Mesendoderm (in vitro differentiated cells): ENCODE measurements around the gene CADM2.

ENCODE experiments used
- DNase-seq: peaks from one replicate; pipeline ENCODE4 v3.0.0; 2013
- H2AK5ac ChIP-seq: 2 replicates; pipeline ENCODE4 v1.6.1; 2013; ENCODE audit warnings: low read length, inconsistent platforms
- H2BK120ac ChIP-seq: 2 replicates; pipeline ENCODE4 v1.6.1; 2013; ENCODE audit warnings: low read depth, mild to moderate bottlenecking, low read length, moderate library complexity, mixed read lengths
- H2BK15ac ChIP-seq: replicated peaks from 2 replicates; pipeline ENCODE4 v1.6.1; 2013; ENCODE audit warnings: low read depth, mild to moderate bottlenecking, moderate library complexity
- H2BK5ac ChIP-seq: 2 replicates; pipeline ENCODE4 v1.6.1; 2013; ENCODE audit warnings: low read length, inconsistent platforms
- H3K18ac ChIP-seq: 2 replicates; pipeline ENCODE4 v1.6.1; 2013; ENCODE audit warnings: mild to moderate bottlenecking, low read length, mixed read lengths
- H3K23ac ChIP-seq: one replicate; pipeline ENCODE4 v1.6.1; 2013; ENCODE audit warnings: low read length
- H3K27ac ChIP-seq: 2 replicates; pipeline ENCODE4 v1.5.1; 2013; ENCODE audit warnings: low read depth, mild to moderate bottlenecking, inconsistent platforms, low read length, moderate library complexity
- H3K27me3 ChIP-seq: 2 replicates; pipeline ENCODE4 v1.6.1; 2013; ENCODE audit warnings: low read length, control low read depth, mild to moderate bottlenecking, inconsistent platforms; ENCODE audit not compliant: insufficient read depth, poor library complexity
- H3K36me3 ChIP-seq: 2 replicates; pipeline ENCODE4 v1.6.1; 2013; ENCODE audit warnings: low read length, inconsistent platforms; ENCODE audit not compliant: control insufficient read depth, insufficient read depth
- H3K4ac ChIP-seq: one replicate; pipeline ENCODE4 v1.6.1; 2013; ENCODE audit warnings: low read depth, mild to moderate bottlenecking, low read length, moderate library complexity
- H3K4me1 ChIP-seq: 2 replicates; pipeline ENCODE4 v1.6.1; 2013; ENCODE audit warnings: low read depth, low read length, inconsistent platforms; ENCODE audit not compliant: control insufficient read depth
- H3K4me2 ChIP-seq: 2 replicates; pipeline ENCODE4 v1.6.1; 2013; ENCODE audit warnings: low read length
- H3K4me3 ChIP-seq: 2 replicates; pipeline ENCODE4 v1.5.1; 2013; ENCODE audit warnings: mild to moderate bottlenecking, low read length
- H3K56ac ChIP-seq: one replicate; pipeline ENCODE4 v1.6.1; 2013; ENCODE audit warnings: low read length
- H3K79me1 ChIP-seq: 2 replicates; pipeline ENCODE4 v1.6.1; 2013; ENCODE audit warnings: low read length, inconsistent platforms
- H3K79me2 ChIP-seq: 2 replicates; pipeline ENCODE4 v1.6.1; 2013; ENCODE audit warnings: mild to moderate bottlenecking, low read length; ENCODE audit not compliant: control insufficient read depth, insufficient read depth
- H3K9ac ChIP-seq: 2 replicates; pipeline ENCODE4 v1.6.1; 2013; ENCODE audit warnings: low read length, inconsistent platforms
- H4K5ac ChIP-seq: one replicate; pipeline ENCODE4 v1.6.1; 2013; ENCODE audit warnings: low read length
- H4K8ac ChIP-seq: one replicate; pipeline ENCODE4 v1.6.1; 2013; ENCODE audit warnings: low read depth, mild to moderate bottlenecking, control low read depth, low read length, moderate library complexity
- WGBS: extraction: QIAGEN DNeasy Blood & Tissue Kit; methylation state at CpG from one replicate; pipeline ENCODE4 v1.1.7; 2013; ENCODE audit warnings: low lambda C conversion rate, missing lambda C conversion rate; ENCODE audit not compliant: insufficient coverage; ENCODE audit errors: extremely low coverage; 5-methylcytosine and 5-hydroxymethylcytosine counted together

CADM2 gene

DNA sequence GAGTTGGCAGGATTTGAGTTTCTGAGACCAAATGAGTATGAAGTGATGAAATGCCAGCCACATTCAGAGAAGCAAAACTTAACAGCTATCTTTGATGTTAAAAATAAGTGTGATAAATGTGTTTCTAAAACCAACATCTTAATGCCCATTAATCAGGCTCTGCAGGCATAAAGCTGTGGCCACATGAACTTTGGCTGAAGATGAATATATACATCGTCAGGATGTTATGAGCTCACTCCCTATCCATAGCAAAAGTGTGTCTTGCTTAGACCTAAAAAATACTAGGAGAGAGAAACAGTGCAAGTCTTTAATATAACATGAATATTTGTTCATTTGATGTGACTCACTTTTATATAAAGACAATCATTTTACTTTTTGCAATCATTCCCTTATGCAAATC lies 218.0 kb downstream of the CADM2 start:
- Histone ChIP-seq H3K4me2 (no peak overlapping the region), H4K8ac (no peak overlapping the region), H3K4ac (no peak overlapping the region), H3K18ac (no peak overlapping the region), H2AK5ac (no peak overlapping the region), H2BK120ac (no peak overlapping the region), H4K5ac (no peak overlapping the region), H3K4me3 (no peak overlapping the region), H3K79me1 (no peaks in the 10 kb centered on the region), H3K27me3 (no peaks in the 10 kb centered on the region), H3K9ac (no peak overlapping the region), H2BK5ac (no peak overlapping the region), H3K56ac (no peak overlapping the region), H2BK15ac (no peak overlapping the region), H3K23ac (no peak overlapping the region), H3K79me2 (no peaks in the 10 kb centered on the region), H3K4me1 (no peaks in the 10 kb centered on the region), H3K27ac (no peak overlapping the region), H3K36me3 (no peaks in the 10 kb centered on the region)
- WGBS, result no CpG with 5 or more reads among the region's 1 CpG
- DNase-seq, result no peak

DNA sequence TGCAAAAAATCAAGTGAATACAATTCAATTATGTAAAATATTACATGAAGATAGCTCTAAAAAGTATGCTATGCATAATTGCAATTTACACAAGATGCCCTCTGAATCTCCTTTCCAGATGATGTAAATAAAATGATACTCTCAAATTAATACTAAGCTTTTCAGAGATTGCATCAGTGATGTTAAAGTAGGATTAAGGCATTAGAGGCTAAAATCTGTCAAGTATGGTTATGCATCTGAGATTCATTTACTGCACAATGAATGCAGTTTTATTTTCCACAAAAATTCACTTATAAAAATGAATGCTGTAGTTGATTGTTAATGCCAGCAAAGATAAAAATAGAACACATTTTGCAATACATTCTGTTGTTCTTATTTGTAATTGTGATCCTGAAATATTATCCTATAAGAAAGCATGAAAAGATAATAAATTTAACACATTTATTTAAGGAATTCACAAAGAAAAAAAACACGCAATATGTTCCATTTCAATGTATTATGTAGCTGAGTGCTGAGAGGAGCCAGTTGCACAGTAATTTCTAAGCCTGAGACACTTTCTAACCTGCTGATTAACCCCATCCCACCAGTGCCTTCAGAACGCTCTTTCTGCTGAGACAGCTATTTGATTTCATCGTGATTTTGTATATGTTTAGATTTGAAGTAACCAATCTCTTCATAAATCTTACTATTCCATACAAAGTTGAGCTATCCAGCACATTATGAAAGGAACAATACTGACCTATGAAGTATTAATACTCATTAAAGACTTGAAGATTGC lies 224.4 kb downstream of the CADM2 start:
- no peak overlapping the region for H3K4me2 ChIP-seq
- H3K56ac ChIP-seq, result no peak overlapping the region
- H2BK15ac ChIP-seq, result no peak overlapping the region
- no peak overlapping the region for H2BK5ac ChIP-seq
- H3K23ac ChIP-seq, result no peak overlapping the region
- H2BK120ac ChIP-seq, result no peak overlapping the region
- no peak overlapping the region for H3K27ac ChIP-seq
- no peaks in the 10 kb centered on the region for H3K4me1 ChIP-seq
- no peak for DNase-seq
- H3K9ac ChIP-seq, result no peak overlapping the region
- H3K4me3 ChIP-seq, result no peak overlapping the region
- no peak overlapping the region for H3K4ac ChIP-seq
- no peaks in the 10 kb centered on the region for H3K27me3 ChIP-seq
- no peaks in the 10 kb centered on the region for H3K36me3 ChIP-seq
- no peak overlapping the region for H4K5ac ChIP-seq
- no peak overlapping the region for H2AK5ac ChIP-seq
- no peaks in the 10 kb centered on the region for H3K79me1 ChIP-seq
- H3K18ac ChIP-seq, result no peak overlapping the region
- H3K79me2 ChIP-seq, result no peaks in the 10 kb centered on the region
- no peak overlapping the region for H4K8ac ChIP-seq
- WGBS, result no CpG with 5 or more reads among the region's 3 CpGs

DNA sequence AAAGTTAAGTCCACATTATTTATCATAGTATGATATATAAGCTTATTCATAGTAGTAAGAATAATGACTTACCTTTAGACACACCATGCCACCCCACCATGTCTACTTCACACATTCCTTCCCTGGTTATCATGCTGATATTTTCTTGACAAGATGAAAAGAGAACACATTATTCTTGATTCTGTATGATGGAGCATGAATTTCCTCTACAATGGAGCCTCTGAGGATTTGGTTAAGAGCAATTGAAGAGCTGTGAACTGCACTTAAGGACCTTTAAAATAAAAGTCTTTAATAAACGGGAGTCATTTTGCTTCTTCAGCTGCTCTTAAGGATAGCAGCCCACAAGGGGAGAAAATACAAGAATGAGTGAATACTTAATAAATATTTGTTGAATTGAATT lies 226.7 kb downstream of the CADM2 start:
- DNase-seq, result no peak
- Histone ChIP-seq H2BK5ac (no peak overlapping the region), H3K79me2 (no peaks in the 10 kb centered on the region), H2BK15ac (no peak overlapping the region), H2BK120ac (no peak overlapping the region), H3K27me3 (no peaks in the 10 kb centered on the region), H3K9ac (no peak overlapping the region), H3K23ac (no peak overlapping the region), H3K18ac (no peak overlapping the region), H2AK5ac (no peak overlapping the region), H3K36me3 (no peaks in the 10 kb centered on the region), H3K4ac (no peak overlapping the region), H3K4me3 (no peak overlapping the region), H3K27ac (no peak overlapping the region), H3K4me1 (no peaks in the 10 kb centered on the region), H3K56ac (no peak overlapping the region), H4K5ac (no peak overlapping the region), H4K8ac (no peak overlapping the region), H3K79me1 (no peaks in the 10 kb centered on the region), H3K4me2 (no peak overlapping the region)
- WGBS, result no CpG with 5 or more reads among the region's 1 CpG

DNA sequence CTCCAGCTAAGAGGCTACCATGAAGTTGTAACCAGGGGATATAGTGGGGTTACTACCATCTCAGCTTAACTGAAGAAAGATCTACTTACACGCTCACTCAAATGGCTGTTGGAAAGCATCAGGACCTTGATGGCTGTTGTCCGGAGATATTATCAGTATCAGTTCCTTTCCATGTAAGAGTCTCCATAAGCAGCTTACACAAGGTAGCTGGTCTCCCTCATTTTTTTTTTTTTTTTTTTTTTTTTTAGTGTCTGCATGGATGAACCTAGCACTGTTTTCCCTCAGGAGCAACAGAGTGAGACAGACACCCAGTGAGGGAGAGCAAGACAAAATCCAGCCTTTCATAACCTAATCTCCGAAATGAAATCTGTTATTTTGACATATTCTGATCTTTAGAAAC lies 230.9 kb downstream of the CADM2 start:
- no peak overlapping the region for H3K18ac ChIP-seq

DNA sequence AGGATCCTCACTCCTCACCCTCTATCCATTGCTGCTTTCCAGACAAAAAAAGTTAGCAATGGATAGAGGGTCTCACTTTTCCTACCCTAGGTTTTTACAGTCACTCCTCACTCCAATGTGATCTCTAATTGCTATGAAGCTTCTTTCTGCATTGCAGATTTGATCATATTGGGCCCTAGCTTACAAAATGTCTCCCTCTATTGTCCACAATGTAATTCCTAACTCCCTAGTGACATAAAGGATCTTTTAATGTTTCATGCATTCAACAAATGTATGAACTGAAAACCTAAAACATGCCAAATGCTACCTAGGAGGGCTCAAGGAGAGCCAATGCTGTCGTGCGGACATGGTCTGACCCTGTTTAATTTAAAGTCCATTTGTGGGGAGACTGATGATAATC lies 234.8 kb downstream of the CADM2 start:
- H3K36me3 ChIP-seq, result no peaks in the 10 kb centered on the region
- no peaks in the 10 kb centered on the region for H3K79me2 ChIP-seq
- no peak overlapping the region for H3K4me2 ChIP-seq
- H2BK5ac ChIP-seq, result no peak overlapping the region
- no peak overlapping the region for H3K4ac ChIP-seq
- no peak overlapping the region for H2BK120ac ChIP-seq
- H4K8ac ChIP-seq, result no peak overlapping the region
- H3K9ac ChIP-seq, result no peak overlapping the region
- no peak overlapping the region for H3K56ac ChIP-seq
- H3K23ac ChIP-seq, result no peak overlapping the region
- H4K5ac ChIP-seq, result no peak overlapping the region
- H3K18ac ChIP-seq, result no peak overlapping the region
- no peak overlapping the region for H3K4me3 ChIP-seq
- no peaks in the 10 kb centered on the region for H3K27me3 ChIP-seq
- H3K79me1 ChIP-seq, result no peaks in the 10 kb centered on the region
- H3K27ac ChIP-seq, result no peak overlapping the region
- no peak overlapping the region for H2BK15ac ChIP-seq
- whole genome bisulfite sequencing, result no CpG with 5 or more reads among the region's 2 CpGs
- DNase-seq, result no peak
- no peak overlapping the region for H2AK5ac ChIP-seq
- H3K4me1 ChIP-seq, result no peaks in the 10 kb centered on the region

More for the DNA sequence above, 230.9 kb downstream of the CADM2 start:
- Histone ChIP-seq H3K79me2 (no peaks in the 10 kb centered on the region), H3K56ac (no peak overlapping the region), H3K9ac (no peak overlapping the region), H3K23ac (no peak overlapping the region), H3K27me3 (no peaks in the 10 kb centered on the region), H2AK5ac (no peak overlapping the region), H3K79me1 (no peaks in the 10 kb centered on the region), H3K4ac (no peak overlapping the region), H4K8ac (no peak overlapping the region), H3K4me3 (no peak overlapping the region), H4K5ac (no peak overlapping the region), H2BK15ac (no peak overlapping the region), H3K36me3 (no peaks in the 10 kb centered on the region), H3K27ac (no peak overlapping the region), H2BK5ac (no peak overlapping the region), H3K4me1 (no peaks in the 10 kb centered on the region), H3K4me2 (no peak overlapping the region), H2BK120ac (no peak overlapping the region)
- no peak for DNase-seq
- WGBS, result no CpG with 5 or more reads among the region's 3 CpGs

DNA sequence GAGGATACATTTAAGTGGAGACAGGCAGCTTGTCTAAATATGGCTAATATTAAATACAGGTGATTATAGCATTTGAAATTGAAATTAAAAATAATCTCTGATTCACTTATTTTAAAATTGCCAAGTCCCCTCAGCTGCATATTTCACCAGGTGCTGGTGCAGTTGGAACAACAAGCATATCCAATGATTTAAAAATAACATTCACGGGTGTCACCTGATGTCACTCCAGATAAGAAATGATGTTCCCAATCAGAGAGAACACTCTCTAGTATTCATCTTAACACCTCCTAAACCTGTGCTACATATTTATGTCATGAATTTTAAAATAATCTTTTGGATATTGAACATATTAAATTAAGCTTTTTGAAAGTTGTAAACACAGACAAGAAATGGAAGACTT lies 249.9 kb downstream of the CADM2 start:
- Histone ChIP-seq H4K8ac (no peak overlapping the region), H3K4me3 (no peak overlapping the region), H3K27ac (no peak overlapping the region), H2BK120ac (no peak overlapping the region), H3K4me2 (no peak overlapping the region), H3K36me3 (no peaks in the 10 kb centered on the region), H2BK15ac (no peak overlapping the region), H4K5ac (no peak overlapping the region), H3K79me2 (no peaks in the 10 kb centered on the region), H3K23ac (no peak overlapping the region), H3K4ac (no peak overlapping the region), H3K27me3 (no peaks in the 10 kb centered on the region), H3K56ac (no peak overlapping the region), H3K79me1 (no peaks in the 10 kb centered on the region), H3K9ac (no peak overlapping the region), H2BK5ac (no peak overlapping the region), H3K18ac (no peak overlapping the region), H2AK5ac (no peak overlapping the region), H3K4me1 (no peaks in the 10 kb centered on the region)
- WGBS, result no CpG with 5 or more reads among the region's 1 CpG
- no peak for DNase-seq
